ES-I3 (cell line): Measurements from ENCODE around the gene P2RX7.

ENCODE experiments used
- H3K36me3 ChIP-seq: 2 replicates; pipeline ENCODE4 v1.6.1; 2013; ENCODE audit warnings: mild to moderate bottlenecking, low read length, control low read depth, moderate library complexity; ENCODE audit not compliant: insufficient read depth
- H3K4me1 ChIP-seq: 2 replicates; pipeline ENCODE4 v1.6.1; 2013; ENCODE audit warnings: mild to moderate bottlenecking, control low read depth, low read length; ENCODE audit not compliant: insufficient read depth
- H3K9ac ChIP-seq: 2 replicates; pipeline ENCODE4 v1.6.1; 2013; ENCODE audit warnings: low read depth, mild to moderate bottlenecking, low read length, moderate library complexity
- H3K9me3 ChIP-seq: 2 replicates; pipeline ENCODE4 v1.6.1; 2013; ENCODE audit warnings: mild to moderate bottlenecking, low read length, moderate library complexity; ENCODE audit not compliant: control insufficient read depth, insufficient read depth

Gene P2RX7

DNA sequence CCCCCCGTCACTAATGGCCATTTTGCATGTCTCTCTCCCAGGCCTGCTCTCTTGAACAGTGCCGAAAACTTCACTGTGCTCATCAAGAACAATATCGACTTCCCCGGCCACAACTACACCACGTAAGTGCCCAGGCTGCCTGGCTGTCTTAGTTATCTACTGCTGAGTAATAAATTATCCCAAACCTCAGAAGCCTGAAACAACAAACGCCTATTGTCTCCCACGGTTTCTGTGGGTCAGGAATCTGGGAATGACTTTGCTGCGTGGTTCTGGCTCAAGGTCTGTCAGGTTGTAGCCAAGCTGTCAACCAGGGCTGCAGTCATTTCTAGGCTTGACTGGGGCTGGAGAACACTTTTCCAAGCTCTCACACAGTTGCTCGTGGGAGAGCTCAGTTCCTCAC is 32.6 kb downstream of the P2RX7 start:
- Histone ChIP-seq H3K36me3 (no peaks in the 10 kb centered on the region), H3K9ac (no peak overlapping the region), H3K9me3 (no peaks in the 10 kb centered on the region), H3K4me1 (no peaks in the 10 kb centered on the region)

DNA sequence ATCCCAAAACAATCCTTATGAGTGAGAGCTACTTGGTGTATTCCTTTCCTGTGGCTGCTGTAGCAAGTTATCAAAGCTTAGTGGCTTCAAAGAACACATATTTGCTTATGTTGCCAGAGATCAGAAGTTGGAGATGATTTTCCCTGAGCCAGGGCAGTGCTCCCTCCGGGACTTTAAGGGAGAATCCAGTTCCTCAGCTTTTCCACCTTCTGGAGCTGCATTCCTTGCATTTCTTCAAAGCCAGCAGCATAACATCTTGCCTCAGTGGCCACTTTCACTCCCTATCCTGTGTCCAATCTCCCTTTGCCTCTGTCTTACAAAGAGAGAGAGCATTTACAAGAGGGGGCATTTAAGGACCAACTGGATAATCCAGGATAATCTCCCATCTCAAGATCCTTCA is 33.7 kb downstream of the P2RX7 start:
- Histone ChIP-seq H3K9me3 (no peaks in the 10 kb centered on the region), H3K36me3 (no peaks in the 10 kb centered on the region), H3K9ac (no peak overlapping the region), H3K4me1 (no peaks in the 10 kb centered on the region)

DNA sequence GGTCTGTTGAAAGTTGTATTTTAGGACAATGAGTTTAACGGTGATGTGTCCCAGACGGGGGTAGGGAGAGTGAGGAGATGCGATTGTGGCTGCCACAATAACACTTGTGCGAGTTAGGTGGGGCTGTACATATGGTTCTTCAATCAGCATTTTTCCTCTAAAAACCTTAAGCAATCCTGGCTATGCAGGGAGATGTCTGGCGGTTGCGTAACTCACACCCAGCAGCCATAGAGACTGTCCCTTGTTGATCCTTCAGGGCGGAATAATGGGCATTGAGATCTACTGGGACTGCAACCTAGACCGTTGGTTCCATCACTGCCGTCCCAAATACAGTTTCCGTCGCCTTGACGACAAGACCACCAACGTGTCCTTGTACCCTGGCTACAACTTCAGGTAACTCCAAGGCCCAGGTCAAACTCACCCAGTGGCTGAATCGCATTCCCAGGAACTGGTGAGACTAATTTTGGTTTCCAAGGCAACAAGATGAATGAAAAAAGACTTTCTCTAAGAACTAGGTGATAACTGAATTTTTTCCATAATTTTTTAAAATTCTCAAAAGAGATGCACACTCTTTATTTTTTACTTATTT is 34.6 kb downstream of the P2RX7 start:
- no peak overlapping the region for H3K9ac ChIP-seq
- H3K36me3 ChIP-seq: no peaks in the 10 kb centered on the region
- no peaks in the 10 kb centered on the region for H3K9me3 ChIP-seq

DNA sequence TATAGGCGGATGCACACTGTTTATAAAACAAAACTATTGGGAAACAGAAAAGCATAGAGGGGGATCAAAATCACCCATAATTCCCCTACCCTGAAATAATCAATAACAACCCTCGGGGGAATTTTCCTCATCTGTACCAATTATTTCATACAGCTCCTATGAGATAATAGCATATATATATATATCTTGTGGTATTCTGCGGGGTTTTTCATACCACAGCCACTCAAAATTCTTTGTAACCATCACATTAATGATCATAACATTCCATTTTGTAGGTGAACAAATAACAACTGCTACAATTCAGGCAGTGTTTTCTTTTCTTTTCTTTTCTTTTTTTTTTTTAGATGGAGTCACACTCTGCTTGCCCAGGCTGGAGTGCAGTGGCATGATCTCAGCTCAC is 35.3 kb downstream of the P2RX7 start:
- Histone ChIP-seq H3K4me1 (no peaks in the 10 kb centered on the region), H3K36me3 (no peaks in the 10 kb centered on the region), H3K9me3 (no peaks in the 10 kb centered on the region), H3K9ac (no peak overlapping the region)

More for the DNA sequence above, 34.6 kb downstream of the P2RX7 start:
- H3K4me1 ChIP-seq: no peaks in the 10 kb centered on the region

DNA sequence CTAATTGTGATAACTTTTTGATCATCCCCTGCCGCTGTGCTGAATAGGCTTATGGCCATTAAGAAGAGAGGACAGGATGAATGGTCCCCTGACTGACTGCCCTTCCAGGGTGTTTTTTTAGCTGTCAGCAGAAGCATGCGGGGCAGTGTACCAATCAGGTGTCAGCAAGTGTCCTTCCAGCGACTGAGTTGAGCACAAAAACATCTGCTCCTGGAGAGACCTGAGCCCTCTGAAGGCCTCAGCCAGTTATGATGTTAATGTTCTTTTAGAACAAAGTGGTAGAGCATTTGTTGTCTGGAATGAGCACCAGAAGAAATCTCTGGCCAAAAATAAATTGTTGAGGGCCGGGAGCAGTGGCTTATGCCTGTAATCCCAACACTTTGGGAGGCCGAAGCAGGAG is 37.5 kb downstream of the P2RX7 start:
- H3K9me3 ChIP-seq: no peaks in the 10 kb centered on the region
- H3K4me1 ChIP-seq: no peaks in the 10 kb centered on the region
- no peak overlapping the region for H3K9ac ChIP-seq
- no peaks in the 10 kb centered on the region for H3K36me3 ChIP-seq

DNA sequence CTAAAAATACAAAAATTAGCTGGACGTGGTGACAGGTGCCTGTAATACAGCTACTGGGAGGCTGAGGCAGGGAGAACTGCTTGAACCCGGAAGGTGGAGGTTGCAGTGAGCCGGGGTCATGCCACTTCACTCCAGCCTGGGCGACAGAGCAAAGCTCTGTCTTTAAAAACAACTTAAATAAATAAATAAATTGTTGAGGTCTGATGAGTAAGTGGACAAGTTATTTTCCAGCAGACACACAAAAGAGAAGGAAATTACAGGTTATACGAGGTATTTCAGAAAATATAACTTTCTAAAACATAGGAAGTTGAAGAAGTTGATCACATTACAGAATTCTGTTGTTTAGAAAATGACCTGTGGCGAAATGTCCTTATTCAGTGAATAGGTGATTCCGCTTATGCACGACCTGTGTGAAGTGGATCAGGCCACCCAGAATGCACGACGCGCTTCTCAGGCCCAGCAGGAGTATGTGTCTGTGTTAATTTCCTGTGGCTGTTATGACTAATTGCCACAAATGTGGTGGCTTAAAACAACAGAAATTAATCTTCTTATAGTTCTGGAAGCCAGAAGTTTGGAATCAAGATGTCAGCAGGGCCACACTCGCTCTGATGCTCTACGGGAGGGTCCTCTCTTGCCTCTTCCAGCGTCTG is 38.1 kb downstream of the P2RX7 start:
- Histone ChIP-seq H3K9me3 (no peaks in the 10 kb centered on the region), H3K9ac (no peak overlapping the region), H3K4me1 (no peaks in the 10 kb centered on the region; the same call in 1 of the 2 replicates), H3K36me3 (no peaks in the 10 kb centered on the region)

DNA sequence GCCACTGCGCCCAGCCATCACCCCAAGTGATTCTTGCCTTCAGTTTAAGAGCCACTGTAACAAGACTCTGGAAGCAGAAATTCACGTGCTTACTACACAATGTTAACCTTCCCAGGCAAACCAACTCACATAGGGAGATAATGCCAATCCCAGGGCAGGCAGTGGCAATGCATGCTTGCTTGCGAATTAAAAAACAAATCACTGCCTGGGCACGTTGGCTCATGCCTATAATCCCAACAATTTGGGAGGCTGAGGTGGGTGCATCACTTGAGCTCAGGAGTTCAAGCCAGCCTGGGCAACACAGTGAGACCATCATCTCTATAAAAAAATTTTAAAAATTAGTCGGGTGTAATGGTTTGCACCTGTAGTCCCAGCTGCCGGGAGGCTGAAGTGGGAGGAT is 39.5 kb downstream of the P2RX7 start:
- H3K9me3 ChIP-seq: no peaks in the 10 kb centered on the region
- H3K4me1 ChIP-seq: peaks cover 5% of the 10 kb centered on the region
- H3K36me3 ChIP-seq: no peaks in the 10 kb centered on the region
- H3K9ac ChIP-seq: no peak overlapping the region

DNA sequence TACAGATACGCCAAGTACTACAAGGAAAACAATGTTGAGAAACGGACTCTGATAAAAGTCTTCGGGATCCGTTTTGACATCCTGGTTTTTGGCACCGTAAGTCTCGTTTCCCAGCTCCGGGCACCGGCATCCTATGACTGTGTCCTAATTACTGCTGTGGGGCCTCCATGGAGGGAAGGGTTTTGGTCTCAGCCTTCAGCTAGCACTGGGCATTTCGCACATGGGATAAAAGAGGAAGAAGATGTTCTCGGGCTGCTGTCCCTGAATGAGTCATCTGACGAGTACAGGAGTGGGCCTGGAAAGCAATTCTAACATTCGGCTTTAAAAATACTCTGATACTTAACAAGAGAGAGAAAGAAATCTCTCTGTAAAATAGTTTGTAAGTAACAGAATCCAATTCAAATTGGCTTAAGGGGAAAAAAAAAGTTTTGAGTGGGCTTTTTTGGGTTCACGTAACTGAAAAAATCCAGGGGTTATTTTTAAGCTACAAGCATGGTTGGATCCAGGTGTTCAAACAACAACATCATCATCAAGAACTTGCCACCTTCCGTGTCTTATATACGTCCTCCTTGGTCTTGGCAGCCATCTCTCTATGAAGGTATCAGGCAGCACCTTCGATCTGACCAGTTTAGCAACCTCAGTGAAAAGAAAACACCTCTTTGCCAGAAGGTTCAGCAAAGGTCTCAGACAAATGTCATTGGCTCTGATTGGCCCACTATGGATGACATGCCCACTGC is 42.9 kb downstream of the P2RX7 start:
- no peak overlapping the region for H3K9ac ChIP-seq
- no peaks in the 10 kb centered on the region for H3K36me3 ChIP-seq
- H3K4me1 ChIP-seq: peaks cover 5% of the 10 kb centered on the region
- H3K9me3 ChIP-seq: no peaks in the 10 kb centered on the region

DNA sequence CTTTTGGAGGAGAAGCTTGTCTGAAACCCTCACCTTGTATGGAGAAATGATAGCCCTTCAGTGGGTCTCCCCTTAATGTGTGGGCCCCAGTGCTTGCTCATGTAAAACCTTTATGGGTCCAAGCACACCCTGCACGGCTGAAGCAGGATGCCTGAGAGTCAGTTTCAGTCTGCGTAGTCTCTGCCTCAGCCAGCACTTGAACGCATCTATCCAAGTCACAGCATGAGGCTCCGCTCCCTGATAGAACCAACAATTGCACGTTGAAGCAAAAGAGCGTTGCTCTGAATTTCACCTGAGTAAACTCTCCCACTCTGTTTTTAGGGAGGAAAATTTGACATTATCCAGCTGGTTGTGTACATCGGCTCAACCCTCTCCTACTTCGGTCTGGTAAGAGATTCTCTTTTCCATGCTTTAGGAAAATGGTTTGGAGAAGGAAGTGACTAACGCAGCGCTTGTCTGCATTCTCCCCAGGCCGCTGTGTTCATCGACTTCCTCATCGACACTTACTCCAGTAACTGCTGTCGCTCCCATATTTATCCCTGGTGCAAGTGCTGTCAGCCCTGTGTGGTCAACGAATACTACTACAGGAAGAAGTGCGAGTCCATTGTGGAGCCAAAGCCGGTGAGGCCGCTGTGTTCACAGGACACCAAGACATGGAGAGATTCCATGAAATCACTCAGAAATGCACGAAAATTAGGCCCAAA is 44.3 kb downstream of the P2RX7 start:
- H3K9me3 ChIP-seq: no peaks in the 10 kb centered on the region
- peaks cover 5% of the 10 kb centered on the region for H3K4me1 ChIP-seq
- H3K9ac ChIP-seq: no peak overlapping the region
- no peaks in the 10 kb centered on the region for H3K36me3 ChIP-seq

DNA sequence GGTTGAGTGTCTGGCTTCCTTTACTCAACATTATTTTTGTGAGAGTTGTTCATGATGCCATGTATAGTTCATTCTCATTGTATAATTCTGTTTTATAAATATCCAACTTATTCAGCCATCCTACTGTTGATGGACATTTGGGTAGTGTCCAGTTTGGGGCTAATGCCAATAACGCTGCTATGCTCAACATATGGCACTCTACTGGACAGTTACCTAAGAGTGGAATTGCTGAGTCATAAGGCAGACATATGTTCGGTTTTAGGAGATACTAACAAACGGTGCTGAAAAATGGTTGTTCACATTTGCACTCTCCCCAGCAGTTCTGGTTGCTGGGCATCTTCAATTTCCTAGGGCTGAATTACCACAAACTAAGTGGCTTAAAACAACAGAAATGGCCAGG is 48.5 kb downstream of the P2RX7 start:
- no peak overlapping the region for H3K9ac ChIP-seq
- peaks cover 8% of the 10 kb centered on the region; the same call in 1 of the 2 replicates for H3K4me1 ChIP-seq
- H3K36me3 ChIP-seq: no peaks in the 10 kb centered on the region
- no peaks in the 10 kb centered on the region for H3K9me3 ChIP-seq

DNA sequence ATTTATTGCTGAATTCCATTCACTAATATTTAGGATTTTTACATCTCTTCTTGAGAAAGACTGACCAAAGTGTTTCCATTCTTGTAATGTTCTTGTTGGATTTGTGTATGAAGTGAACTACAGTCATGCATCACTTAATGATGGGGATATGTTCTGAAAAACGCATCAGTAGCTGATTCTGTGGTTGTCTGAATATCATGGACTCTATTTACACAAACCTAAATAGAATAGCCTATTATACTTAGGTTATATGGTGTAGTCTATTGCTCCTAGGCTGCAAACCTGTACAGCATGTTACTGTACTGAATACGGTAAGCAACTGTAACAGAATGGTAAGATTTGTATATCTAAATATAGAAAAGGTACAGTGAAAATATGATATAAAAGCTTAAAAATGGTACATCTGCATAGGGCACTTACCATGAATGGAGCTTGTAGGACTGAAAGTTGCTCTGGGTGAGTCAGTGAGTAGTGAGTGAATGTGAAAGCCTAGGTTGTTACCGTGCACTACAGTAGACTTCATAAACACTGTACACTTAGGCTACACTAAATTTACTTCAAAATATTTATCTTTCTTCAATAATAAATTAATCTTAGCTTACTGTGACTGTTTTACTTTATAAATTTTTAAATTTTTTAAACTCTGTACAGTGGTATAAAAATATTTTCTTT is 49.7 kb downstream of the P2RX7 start:
- no peaks in the 10 kb centered on the region for H3K36me3 ChIP-seq
- no peak overlapping the region for H3K9ac ChIP-seq
- H3K9me3 ChIP-seq: no peaks in the 10 kb centered on the region
- H3K4me1 ChIP-seq: 0 out of 2 replicates have a peak, but pooled peaks cover 3% of the 10 kb centered on the region

DNA sequence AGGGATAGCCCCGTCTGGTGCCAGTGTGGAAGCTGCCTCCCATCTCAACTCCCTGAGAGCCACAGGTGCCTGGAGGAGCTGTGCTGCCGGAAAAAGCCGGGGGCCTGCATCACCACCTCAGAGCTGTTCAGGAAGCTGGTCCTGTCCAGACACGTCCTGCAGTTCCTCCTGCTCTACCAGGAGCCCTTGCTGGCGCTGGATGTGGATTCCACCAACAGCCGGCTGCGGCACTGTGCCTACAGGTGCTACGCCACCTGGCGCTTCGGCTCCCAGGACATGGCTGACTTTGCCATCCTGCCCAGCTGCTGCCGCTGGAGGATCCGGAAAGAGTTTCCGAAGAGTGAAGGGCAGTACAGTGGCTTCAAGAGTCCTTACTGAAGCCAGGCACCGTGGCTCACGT is 51.7 kb downstream of the P2RX7 start:
- no peak overlapping the region for H3K9ac ChIP-seq
- H3K9me3 ChIP-seq: no peaks in the 10 kb centered on the region
- no peaks in the 10 kb centered on the region for H3K36me3 ChIP-seq
- H3K4me1 ChIP-seq: 0 out of 2 replicates have a peak, but pooled peaks cover 3% of the 10 kb centered on the region

DNA sequence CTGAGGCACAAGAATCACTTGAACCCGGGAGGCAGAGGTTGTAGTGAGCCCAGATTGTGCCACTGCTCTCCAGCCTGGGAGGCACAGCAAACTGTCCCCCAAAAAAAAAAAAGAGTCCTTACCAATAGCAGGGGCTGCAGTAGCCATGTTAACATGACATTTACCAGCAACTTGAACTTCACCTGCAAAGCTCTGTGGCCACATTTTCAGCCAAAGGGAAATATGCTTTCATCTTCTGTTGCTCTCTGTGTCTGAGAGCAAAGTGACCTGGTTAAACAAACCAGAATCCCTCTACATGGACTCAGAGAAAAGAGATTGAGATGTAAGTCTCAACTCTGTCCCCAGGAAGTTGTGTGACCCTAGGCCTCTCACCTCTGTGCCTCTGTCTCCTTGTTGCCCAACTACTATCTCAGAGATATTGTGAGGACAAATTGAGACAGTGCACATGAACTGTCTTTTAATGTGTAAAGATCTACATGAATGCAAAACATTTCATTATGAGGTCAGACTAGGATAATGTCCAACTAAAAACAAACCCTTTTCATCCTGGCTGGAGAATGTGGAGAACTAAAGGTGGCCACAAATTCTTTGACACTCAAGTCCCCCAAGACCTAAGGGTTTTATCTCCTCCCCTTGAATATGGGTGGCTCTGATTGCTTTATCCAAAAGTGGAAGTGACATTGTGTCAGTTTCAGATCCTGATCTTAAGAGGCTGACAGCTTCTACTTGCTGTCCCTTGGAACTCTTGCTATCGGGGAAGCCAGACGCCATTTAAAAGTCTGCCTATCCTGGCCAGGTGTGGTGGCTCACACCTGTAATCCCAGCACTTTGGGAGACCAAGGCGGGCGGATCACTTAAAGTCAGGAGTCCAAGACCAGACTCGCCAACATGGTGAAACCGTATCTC is 52.6 kb downstream of the P2RX7 start:
- Histone ChIP-seq H3K9me3 (no peaks in the 10 kb centered on the region), H3K36me3 (no peaks in the 10 kb centered on the region), H3K4me1 (0 out of 2 replicates have a peak, but pooled peaks cover 3% of the 10 kb centered on the region), H3K9ac (no peak overlapping the region)
